DOHH2 (cell line): ENCODE measurements around the gene E2F6.

Experiments used
- H3F3A ChIP-seq: fragments of 200-600 bp; sonication (generic), shearing (Covaris generic); 2 replicates; pipeline ENCODE4 v1.6.0; 2016; ENCODE audit warnings: antibody characterized with exemption, mild to moderate bottlenecking; ENCODE audit not compliant: control insufficient read depth, insufficient read depth
- H3K27ac ChIP-seq: fragments of 200-600 bp; sonication (generic); 2 replicates; pipeline ENCODE4 v1.5.1; 2014; ENCODE audit warnings: low read depth, mild to moderate bottlenecking, low read length, moderate library complexity
- H3K27me3 ChIP-seq: fragments of 200-600 bp; sonication (generic); 2 replicates; pipeline ENCODE4 v1.6.1; 2014; ENCODE audit warnings: mild to moderate bottlenecking, low read length, mixed read lengths; ENCODE audit not compliant: control insufficient read depth
- H3K36me3 ChIP-seq: fragments of 200-600 bp; sonication (generic); 2 replicates; pipeline ENCODE4 v1.6.1; 2014; ENCODE audit warnings: mild to moderate bottlenecking, low read length, moderate library complexity, mixed read lengths; ENCODE audit not compliant: control insufficient read depth
- H3K4me1 ChIP-seq: fragments of 200-600 bp; sonication (generic); 2 replicates; pipeline ENCODE4 v1.6.1; 2014; ENCODE audit warnings: mild to moderate bottlenecking, low read length, mixed read lengths; ENCODE audit not compliant: control insufficient read depth
- H3K4me2 ChIP-seq: fragments of 200-600 bp; sonication (generic); 2 replicates; pipeline ENCODE4 v1.6.0; 2014; ENCODE audit warnings: mild to moderate bottlenecking, low read length, moderate library complexity
- H3K4me3 ChIP-seq: fragments of 200-600 bp; sonication (generic); 2 replicates; pipeline ENCODE4 v1.5.1; 2014; ENCODE audit warnings: mild to moderate bottlenecking, low read length, mixed read lengths
- H3K79me2 ChIP-seq: fragments of 200-600 bp; sonication (generic); 2 replicates; pipeline ENCODE4 v1.6.1; 2014; ENCODE audit warnings: mild to moderate bottlenecking, low read length, mixed read lengths; ENCODE audit not compliant: control insufficient read depth
- H3K9me2 ChIP-seq: fragments of 200-600 bp; sonication (generic); replicated peaks from 2 replicates; pipeline ENCODE4 v1.6.1; 2014; ENCODE audit warnings: mild to moderate bottlenecking, low read length, mixed read lengths; ENCODE audit not compliant: control insufficient read depth
- H3K9me3 ChIP-seq: fragments of 200-600 bp; sonication (generic); 2 replicates; pipeline ENCODE4 v1.6.1; 2014; ENCODE audit warnings: antibody characterized with exemption, low read length, mixed read lengths; ENCODE audit not compliant: control insufficient read depth, insufficient read depth
- H4K20me1 ChIP-seq: fragments of 200-600 bp; sonication (generic); 2 replicates; pipeline ENCODE4 v1.6.0; 2014; ENCODE audit warnings: low read depth, mild to moderate bottlenecking, antibody characterized with exemption, low read length, moderate library complexity; ENCODE audit not compliant: control insufficient read depth, insufficient read depth
- EZH2phosphoT487 ChIP-seq: fragments of 200-600 bp; sonication (generic); IDR thresholded peaks from 2 replicates; pipeline ENCODE4 v1.6.1; 2017; ENCODE audit warnings: borderline replicate concordance, mild to moderate bottlenecking, antibody characterized with exemption, low read length, moderate library complexity, mixed read lengths
- TF ChIP-seq, protein P1 (sequence below): fragments of 200-600 bp; sonication (generic); IDR thresholded peaks from one replicate; pipeline ENCODE4 v1.5.1; 2014; ENCODE audit warnings: antibody characterized with exemption, mild to moderate bottlenecking, low read depth, low read length; ENCODE audit not compliant: poor library complexity, severe bottlenecking

The E2F6 gene

DNA sequence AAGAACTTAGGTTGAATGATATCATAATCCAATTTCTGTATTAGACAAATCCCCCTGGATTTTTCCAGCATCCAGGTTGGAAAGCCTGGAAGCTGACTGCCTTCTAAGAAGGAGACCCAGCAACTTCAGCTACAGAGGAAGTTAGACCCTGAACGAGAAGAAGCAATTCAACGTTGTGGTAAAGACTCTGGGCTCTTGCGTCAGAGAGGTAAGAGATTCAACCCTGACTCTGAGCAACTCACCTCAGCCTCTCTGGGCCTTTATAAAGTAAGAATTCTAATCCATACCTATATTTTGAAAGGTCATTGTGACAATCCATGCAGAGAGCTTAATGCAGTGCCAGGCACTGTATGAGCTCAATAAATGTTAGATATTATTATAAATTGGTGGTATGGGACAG is 9.7 kb downstream of the E2F6 start:
- Histone ChIP-seq H3K4me1 (no peaks in the 10 kb centered on the region), H3K79me2 (peaks cover 61% of the 10 kb centered on the region), H3K4me2 (no peak overlapping the region), H3K36me3 (peaks cover 37% of the 10 kb centered on the region), H3F3A (no peaks in the 10 kb centered on the region), H3K27ac (no peak overlapping the region), H3K4me3 (no peak overlapping the region), H3K9me3 (no peaks in the 10 kb centered on the region), H3K27me3 (no peaks in the 10 kb centered on the region), H4K20me1 (peaks cover 5% of the 10 kb centered on the region; the same call in 1 of the 2 replicates), H3K9me2 (no peaks in the 10 kb centered on the region)
- TF ChIP-seq, protein P1, sequence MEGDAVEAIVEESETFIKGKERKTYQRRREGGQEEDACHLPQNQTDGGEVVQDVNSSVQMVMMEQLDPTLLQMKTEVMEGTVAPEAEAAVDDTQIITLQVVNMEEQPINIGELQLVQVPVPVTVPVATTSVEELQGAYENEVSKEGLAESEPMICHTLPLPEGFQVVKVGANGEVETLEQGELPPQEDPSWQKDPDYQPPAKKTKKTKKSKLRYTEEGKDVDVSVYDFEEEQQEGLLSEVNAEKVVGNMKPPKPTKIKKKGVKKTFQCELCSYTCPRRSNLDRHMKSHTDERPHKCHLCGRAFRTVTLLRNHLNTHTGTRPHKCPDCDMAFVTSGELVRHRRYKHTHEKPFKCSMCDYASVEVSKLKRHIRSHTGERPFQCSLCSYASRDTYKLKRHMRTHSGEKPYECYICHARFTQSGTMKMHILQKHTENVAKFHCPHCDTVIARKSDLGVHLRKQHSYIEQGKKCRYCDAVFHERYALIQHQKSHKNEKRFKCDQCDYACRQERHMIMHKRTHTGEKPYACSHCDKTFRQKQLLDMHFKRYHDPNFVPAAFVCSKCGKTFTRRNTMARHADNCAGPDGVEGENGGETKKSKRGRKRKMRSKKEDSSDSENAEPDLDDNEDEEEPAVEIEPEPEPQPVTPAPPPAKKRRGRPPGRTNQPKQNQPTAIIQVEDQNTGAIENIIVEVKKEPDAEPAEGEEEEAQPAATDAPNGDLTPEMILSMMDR: no peak
- no peak for TF ChIP-seq EZH2phosphoT487

DNA sequence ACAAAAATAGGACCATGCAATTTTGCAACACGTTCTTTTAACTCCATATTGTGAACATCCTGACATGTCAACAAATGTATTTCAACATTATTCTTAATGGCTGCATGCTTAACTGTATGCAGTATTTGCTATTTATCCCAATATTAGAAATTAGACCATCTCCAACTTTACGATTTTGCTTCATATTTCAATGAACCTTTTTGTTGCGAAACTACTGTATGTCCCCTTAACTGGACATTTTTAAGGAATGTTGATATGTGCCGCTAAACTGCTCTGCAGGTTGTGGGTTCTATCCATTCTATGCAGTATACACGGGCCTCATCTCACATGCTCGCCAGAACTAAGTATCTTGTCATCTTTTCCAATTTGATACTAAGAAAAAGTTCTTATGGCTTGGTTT is 11.1 kb downstream of the E2F6 start:
- no peaks in the 10 kb centered on the region for H4K20me1 ChIP-seq
- no peaks in the 10 kb centered on the region for H3K9me2 ChIP-seq
- no peaks in the 10 kb centered on the region for H3K27me3 ChIP-seq
- no peak overlapping the region for H3K4me3 ChIP-seq
- no peaks in the 10 kb centered on the region for H3K9me3 ChIP-seq
- H3K4me1 ChIP-seq: no peaks in the 10 kb centered on the region
- peaks cover 43% of the 10 kb centered on the region for H3K36me3 ChIP-seq
- no peak overlapping the region for H3K4me2 ChIP-seq
- no peaks in the 10 kb centered on the region for H3F3A ChIP-seq
- no peak for TF ChIP-seq EZH2phosphoT487
- TF ChIP-seq, protein P1: no peak
- no peak overlapping the region for H3K27ac ChIP-seq
- H3K79me2 ChIP-seq: peaks cover 48% of the 10 kb centered on the region

DNA sequence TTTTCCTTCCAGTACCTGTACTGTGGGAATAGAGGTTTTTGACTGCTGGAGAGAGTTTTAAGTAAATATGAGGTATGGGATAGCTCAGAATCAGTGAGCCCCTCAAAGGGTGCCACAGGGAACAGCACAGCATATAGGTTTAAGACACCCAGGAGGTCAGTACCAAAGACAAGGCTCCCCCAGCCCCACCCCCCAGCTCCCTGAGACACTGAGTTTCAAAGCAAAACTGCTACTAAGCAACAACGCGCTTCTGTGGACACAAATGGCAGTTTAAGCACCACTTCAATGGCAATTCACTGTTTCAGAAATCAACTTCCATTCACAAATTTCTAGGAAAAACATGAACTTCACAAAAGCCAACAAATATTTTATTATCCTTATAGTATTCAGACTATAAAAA is 15.2 kb downstream of the E2F6 start:
- no peak overlapping the region for H3K27ac ChIP-seq
- H3K4me1 ChIP-seq: no peaks in the 10 kb centered on the region
- H3K9me3 ChIP-seq: no peaks in the 10 kb centered on the region
- H3K9me2 ChIP-seq: no peaks in the 10 kb centered on the region
- peaks cover 69% of the 10 kb centered on the region for H3K36me3 ChIP-seq
- no peaks in the 10 kb centered on the region for H3K27me3 ChIP-seq
- peaks cover 9% of the 10 kb centered on the region for H3K79me2 ChIP-seq
- no peaks in the 10 kb centered on the region for H4K20me1 ChIP-seq
- no peaks in the 10 kb centered on the region for H3F3A ChIP-seq
- H3K4me3 ChIP-seq: no peak overlapping the region
- TF ChIP-seq, protein P1: no peak
- no peak overlapping the region for H3K4me2 ChIP-seq
